HG03175 (cell line): Measurements from ENCODE around the gene PEAK1.
"Not testable (repeated sequence)": the region's sequence is repeated elsewhere in the genome, so short reads cannot be mapped to it uniquely, and the experiment has no call there.

ENCODE experiments used
- ATAC-seq: cut with Tn5 transposase; IDR thresholded peaks from one replicate; pipeline ENCODE4 v1.9.1; 2021; ENCODE audit warnings: mild to moderate bottlenecking, moderate library complexity; ENCODE audit not compliant: unreplicated experiment

PEAK1 gene

DNA sequence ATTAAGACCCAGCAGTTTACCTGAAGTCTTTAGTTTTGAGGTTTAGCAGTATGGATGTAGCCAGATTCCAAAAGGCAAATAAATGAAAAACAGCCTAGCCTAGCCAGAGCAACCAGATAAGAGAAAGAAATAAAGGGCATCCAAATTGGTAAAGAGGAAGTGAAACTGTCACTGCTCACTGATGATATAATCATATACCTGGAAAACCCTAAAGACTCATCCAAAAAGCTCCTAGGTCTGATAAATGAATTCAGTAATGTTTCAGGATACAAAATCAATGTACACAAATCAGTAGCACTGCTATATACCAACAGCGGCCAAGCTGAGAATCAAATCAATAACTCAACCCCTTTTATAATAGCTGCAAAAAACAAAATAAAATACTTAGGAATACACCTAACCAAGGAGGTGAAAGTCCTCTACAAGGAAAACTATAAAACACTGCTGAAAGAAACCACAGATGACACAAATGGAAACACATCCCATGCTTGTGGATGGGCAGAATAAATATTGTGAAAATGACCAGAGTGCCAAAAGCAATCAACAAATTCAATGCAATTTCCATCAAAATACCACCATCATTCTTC, 13.6 kb downstream of the PEAK1 start:
- not testable (repeated sequence) for ATAC-seq

DNA sequence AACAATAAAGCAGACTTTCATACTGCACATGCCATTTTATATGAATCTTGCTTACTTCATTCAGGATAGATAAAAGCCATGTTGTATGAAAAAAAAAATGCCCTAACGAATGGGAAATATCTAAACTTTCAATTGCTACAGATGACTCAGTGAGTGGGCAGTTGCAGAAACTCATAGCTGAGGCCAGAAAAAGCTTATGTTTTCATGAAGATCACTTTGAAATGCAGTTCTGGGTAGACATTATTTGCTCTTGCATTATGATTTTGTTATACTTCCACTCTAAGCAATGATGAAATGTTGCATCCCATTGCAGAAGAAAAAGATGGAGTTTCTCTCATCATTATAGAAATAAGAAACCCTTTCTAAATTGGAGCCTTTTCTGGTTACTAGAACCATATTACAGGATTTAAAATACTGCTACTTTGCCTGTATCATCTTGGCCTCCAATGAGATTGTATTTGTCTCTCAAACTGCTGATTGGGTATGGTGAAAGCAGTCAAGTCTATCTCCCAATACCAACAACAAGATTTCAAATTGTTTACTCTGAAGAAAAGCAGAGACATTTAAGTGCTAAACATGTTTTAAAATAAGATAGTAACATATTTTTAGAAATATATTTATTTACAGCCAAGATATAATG, 17.0 kb downstream of the PEAK1 start:
- ATAC-seq = no peak

DNA sequence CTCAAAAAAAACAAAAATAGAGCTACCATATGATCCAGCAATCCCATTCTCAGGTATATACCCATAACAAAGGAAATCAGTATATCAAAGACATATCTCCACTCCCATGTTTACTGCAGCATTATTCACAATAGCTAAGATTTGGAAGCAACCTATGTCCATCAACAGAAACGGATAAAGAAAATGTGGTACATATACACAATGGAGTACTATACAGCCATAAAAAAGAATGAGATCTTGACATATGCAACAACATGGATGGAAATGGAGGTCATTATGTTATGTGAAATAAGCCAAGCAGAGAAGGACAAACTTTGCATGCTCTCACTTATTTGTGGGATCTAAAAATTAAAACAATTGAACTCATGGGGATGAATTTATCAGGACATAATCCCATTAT, 19.6 kb downstream of the PEAK1 start:
- ATAC-seq = no peak

GRCh38 chr15:77398927-77399326, 21.0 kb downstream of the PEAK1 start:
- ATAC-seq = no peak

- ATAC-seq = no peak
Observed at GRCh38 chr15:77396692-77397091, 23.2 kb downstream of the PEAK1 start.

- ATAC-seq = no peak
Observed at GRCh38 chr15:77395013-77395774, 24.7 kb downstream of the PEAK1 start.

DNA sequence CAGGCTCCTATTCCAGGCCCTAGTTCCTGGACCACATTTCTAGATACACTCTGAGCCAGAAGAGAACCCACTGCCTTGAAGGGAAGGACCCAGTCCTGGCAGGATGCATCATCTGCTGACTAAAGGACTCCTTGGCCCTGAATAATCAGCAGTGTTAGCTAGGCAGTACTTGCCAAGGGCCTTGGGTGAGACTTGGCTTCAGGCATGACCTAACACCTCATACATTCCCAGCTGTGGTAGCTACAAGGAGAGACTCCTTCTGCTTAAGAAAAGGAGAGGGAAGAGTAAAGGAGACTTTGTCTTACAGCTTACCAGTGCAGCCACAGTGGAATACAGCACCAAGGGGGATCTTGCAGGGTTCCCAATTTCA, 26.4 kb downstream of the PEAK1 start:
- ATAC-seq = no peak

DNA sequence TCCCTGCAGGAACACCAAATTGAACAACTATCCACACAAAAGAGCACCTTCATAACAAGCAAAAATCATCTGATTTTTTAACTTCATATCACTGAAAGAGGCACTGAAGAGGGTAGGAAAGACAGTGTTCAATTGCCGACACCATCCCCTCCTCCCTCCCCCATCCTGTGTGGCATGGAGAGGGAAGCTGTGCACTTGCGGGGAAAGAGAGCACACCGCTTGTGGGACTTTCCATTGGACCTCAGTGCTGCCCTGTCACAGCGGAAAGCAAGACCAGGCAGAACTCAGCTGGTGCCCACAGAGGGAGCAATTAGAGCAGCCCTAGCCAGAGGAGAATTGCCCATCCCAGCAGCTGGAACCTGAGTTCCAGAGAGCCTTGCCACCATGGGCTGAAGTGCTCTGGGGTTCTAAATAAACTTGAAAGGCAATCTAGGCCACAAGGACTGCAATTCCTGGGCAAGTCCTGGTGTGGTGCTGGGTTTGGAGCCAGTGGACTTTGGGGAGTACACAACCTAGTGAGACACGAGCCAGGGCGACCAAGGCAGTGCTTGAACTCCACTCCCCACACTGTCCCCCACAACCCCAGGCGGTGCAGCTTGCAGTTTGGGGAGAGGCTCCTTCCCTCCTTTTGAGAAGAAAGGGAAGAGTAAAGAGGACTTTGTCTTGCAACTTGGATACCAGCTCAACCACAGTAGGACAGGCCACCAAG, 27.0 kb downstream of the PEAK1 start:
- no peak for ATAC-seq

DNA sequence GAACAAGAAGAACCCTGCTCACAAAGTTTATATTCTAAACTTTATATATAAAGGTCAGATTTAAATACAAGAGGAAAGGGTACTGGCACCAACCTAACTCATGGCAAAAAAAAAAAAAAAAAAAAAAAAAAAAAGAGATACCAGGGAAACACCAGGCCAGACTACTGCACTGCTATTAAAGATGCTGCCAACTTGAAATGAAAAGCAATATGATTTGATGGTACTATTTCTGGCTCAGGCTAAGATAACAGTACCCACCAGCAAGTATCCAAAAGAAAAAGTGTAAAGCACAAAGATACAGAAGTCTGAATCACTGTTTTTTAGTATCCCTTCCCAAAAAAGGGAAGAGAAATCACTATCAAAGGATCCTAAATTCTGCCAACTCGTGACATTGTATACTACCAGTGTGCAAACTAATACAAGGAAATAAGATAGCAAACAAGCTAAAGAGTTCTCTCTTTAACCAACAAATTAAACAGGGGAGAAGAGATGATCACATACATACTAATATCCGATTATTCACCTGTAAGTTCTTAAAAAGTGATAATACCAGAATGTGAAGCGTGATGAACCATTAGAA, 28.4 kb downstream of the PEAK1 start:
- ATAC-seq = no peak

GRCh38 chr15:77387365-77388105, 32.4 kb downstream of the PEAK1 start:
- ATAC-seq = no peak

DNA sequence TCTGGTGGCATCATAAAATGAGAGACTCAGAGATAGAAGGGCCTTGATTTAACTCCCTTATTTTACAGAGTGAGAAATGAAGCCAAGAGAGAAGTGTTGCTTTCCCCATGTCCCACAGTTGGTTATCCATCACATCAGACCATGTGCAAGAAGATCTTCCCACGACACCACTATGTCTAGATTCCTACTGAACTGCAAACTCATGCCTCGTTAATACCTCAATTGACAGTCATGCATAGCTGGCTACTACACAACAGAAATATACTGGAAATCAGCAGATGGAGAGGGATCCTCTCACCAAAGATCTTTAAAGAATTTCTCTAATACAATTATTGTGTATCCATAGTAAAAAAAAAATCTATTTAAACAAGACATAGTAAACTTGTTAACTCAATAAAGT, 33.3 kb downstream of the PEAK1 start:
- ATAC-seq = no peak

- ATAC-seq = no peak
Observed at GRCh38 chr15:77384589-77385359, 35.1 kb downstream of the PEAK1 start.

- ATAC-seq = no peak
Observed at GRCh38 chr15:77384086-77384485, 35.8 kb downstream of the PEAK1 start.

DNA sequence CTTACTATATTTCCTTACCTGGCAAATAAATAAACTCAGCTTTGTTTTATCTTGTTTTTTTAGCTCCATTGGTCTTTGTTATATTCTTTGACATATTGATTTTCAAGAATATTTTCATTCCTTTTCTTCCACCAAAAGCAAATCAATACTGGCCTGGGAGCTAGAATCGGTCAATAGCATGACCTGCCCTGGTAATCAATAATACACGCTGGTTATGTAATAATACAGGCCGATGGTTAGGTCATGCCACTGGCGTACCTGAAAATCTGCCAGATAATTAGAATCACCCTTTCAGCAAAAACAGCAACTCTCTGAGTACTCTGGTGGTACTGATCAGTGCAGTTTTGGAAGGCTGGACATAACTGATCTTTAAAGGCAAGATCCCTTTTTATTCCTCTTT, 39.9 kb downstream of the PEAK1 start:
- ATAC-seq = no peak

DNA sequence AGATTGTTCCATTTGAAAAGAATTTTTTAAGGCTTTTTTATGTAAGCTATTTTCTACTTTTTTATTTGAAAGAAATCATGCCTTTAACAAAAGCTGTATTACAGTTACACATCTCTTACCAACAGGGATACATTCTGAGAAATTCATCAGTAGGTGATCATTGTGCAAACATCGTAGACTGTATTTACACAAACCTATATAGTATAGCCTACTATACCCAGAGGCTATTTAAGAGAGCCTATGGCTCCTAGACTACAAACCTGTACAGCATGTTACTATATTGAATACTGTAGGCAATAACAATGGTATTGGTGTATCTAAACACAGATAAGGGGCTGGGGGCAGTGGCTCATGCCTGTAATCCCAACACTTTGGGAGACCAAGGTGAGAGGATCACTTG, 43.1 kb downstream of the PEAK1 start:
- no peak for ATAC-seq

- no peak for ATAC-seq
Observed at GRCh38 chr15:77375133-77375532, 44.8 kb downstream of the PEAK1 start.

DNA sequence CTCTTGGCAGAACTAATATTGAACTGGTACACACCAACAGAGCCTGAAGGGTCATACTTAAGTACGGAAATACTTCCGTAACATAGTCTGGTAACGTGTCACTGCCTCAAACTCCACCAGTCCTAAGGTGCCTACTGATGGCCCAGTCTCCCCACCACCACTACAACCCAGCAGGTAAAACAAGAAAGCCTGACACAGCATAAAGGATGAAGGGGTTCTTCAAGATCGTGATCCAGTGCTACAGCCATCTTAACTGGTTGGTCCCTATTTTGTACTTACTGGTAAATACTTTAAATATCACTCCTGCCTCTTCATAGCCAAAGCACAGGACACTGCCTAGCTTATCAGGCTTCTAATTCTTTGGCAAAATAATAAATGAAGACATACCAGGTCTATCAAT, 46.5 kb downstream of the PEAK1 start:
- ATAC-seq = no peak

DNA sequence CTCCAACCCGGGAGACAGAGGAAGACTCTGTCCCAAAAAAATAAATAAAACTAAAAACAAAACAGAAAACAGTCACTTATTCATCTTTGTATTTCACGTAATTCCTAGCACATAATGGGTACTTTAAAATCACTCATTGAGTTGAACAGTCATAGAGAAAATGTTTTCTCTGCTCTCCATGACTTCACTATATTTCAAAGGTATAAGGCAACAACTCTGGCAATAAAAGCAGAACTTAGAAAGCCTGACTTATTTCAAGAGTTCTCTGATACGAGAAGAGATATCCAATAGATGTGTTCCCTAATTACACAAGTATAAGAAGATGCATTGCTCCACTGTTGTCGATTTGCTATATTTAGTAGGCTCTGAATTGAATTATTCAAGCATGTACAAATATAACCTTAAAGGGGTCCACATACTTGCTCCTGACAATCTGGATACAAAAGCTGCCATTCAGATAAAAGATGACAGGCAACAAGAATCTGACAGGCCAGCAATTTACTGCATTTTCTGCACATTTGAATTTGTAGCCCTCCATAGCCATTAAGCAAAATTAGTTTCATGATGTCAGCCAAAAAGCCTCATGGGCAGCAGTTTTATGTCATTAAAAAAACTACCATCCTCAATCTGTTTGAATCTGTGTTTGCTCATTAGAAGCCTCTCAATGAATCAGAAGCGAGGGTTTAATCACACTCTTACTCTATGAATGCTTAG, 47.9 kb downstream of the PEAK1 start:
- no peak for ATAC-seq

GRCh38 chr15:77370580-77370979, 49.3 kb downstream of the PEAK1 start:
- ATAC-seq = no peak
